Coronary artery (tissue), 2 donors: ENCODE results near the gene PDE11A.

Experiments
- DNase-seq: peaks from one replicate; pipeline ENCODE4 v3.0.0-alpha.2; 2017; ENCODE audit warnings: low spot score
- H3K27ac ChIP-seq, 2 donors: fragments of 200-600 bp; sonication (generic); one replicate each; pipeline ENCODE4 v1.5.1; 2016 to 2019
- H3K4me3 ChIP-seq: fragments of 200-600 bp; sonication (generic); 2 replicates; pipeline ENCODE4 v1.5.1; 2016; ENCODE audit warnings: mild to moderate bottlenecking, moderate library complexity
- TF ChIP-seq, protein P1 (sequence below): fragments of 200-600 bp; sonication (generic); IDR thresholded peaks from one replicate; pipeline ENCODE4 v1.5.1; 2019; ENCODE audit warnings: antibody characterized with exemption

PDE11A gene

DNA sequence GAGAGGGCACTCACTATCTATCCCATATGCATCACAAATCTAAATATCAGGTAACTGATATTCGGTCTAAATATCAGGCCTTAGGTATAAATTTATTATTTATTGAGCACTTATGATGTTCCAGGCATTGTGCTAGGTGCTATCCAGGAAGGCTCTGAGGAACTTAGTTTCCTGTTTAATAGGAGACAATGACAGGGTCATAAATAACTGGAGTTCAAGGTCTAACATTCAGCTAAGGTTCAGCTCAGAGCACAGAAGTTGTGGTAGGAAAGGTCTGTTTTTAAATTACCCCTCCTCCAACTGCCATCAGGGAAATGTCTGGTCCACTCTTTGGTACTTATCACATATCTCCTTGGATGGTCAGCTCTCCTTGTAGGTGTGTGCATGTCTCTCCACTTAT lies 486.4 kb downstream of the PDE11A start:
- TF ChIP-seq, protein P1, sequence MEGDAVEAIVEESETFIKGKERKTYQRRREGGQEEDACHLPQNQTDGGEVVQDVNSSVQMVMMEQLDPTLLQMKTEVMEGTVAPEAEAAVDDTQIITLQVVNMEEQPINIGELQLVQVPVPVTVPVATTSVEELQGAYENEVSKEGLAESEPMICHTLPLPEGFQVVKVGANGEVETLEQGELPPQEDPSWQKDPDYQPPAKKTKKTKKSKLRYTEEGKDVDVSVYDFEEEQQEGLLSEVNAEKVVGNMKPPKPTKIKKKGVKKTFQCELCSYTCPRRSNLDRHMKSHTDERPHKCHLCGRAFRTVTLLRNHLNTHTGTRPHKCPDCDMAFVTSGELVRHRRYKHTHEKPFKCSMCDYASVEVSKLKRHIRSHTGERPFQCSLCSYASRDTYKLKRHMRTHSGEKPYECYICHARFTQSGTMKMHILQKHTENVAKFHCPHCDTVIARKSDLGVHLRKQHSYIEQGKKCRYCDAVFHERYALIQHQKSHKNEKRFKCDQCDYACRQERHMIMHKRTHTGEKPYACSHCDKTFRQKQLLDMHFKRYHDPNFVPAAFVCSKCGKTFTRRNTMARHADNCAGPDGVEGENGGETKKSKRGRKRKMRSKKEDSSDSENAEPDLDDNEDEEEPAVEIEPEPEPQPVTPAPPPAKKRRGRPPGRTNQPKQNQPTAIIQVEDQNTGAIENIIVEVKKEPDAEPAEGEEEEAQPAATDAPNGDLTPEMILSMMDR: no peak
- H3K27ac ChIP-seq: no peak overlapping the region
- no peak overlapping the region for H3K4me3 ChIP-seq
- DNase-seq: no peak

DNA sequence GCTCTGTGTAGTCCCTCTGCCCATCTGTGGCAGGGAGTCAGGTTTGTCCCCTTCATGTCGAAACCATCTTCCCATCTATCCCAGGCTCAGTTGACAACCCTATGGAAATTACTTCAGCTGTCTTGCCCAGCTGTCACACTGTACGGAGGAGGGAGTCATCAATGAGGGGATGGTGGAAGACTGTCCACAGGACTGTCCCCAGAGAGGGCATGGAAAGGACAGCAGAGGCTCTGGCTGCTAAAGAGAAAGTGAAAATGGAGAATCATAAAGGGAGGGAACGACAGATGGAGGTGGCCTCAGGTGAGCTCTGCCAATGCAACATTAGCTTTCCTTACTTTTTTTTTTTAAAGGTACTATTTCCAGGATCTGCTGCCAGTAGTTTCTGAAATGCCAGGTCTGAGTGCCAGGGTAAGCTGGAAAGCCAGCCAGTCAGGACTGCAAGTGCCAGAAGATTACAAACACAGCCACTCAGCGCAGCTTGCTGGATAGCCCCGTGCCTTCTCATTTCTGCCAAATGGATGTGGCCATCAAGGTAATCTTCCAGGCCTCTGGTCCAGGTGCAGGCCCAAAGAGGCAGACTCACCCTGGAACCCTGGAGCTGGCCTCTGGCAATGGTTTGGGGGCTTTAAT lies 487.2 kb downstream of the PDE11A start:
- no peak for DNase-seq
- H3K4me3 ChIP-seq: no peak overlapping the region
- TF ChIP-seq, protein P1: no peak
- no peak overlapping the region for H3K27ac ChIP-seq

DNA sequence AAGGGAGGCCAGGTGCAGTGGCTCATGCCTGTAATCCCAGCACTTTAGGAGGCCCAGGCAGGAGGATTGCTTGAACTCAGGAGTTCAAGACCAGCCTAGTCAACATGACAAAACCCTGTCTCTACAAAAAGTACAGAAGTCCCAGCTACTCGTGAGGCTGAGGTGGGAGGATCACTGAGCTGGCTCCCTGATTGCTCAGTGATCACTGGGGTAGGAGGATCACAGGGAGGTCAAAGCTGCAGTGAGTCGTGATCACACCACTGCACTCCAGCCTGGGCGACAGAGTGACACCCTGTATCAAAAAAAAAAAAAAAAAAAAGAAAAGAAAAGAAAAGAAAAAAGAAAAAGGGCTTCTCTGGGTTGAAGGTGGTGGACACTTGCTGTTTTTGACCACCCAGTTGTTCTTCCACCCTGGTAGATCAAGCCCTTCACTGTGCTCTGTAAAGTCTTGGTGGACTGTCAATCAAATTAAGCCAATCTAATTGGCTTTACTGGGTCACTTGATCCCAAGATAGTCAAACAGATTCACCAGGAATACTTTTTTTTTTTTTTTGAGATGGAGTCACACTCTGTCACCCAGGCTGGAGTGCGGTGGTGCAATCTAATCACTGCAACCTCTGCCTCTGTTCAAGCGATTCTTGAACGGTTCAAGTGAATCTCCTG lies 488.4 kb downstream of the PDE11A start:
- Histone ChIP-seq H3K27ac (no peak overlapping the region), H3K4me3 (no peak overlapping the region)
- DNase-seq: no peak
- TF ChIP-seq, protein P1: no peak

DNA sequence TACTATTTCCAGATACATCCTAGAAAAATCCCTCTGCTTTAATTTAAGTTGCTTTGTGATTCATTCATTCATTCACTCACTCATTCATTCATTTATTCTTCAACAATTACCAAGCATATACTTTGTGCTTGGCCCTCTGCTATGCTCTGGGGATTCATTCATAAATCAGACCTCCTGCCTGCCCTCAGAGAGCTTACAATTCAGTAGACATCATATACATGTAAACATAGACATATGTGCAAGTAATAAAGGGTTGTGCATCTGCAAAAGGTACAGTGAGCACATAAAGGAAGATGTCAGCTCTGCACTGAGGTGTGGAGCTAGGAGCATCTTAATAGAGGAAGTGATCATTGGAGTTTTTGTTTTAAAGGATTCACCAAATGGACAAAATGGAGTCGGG lies 490.6 kb downstream of the PDE11A start:
- DNase-seq: no peak
- Histone ChIP-seq H3K27ac (no peak overlapping the region), H3K4me3 (no peak overlapping the region)
- TF ChIP-seq, protein P1: no peak

DNA sequence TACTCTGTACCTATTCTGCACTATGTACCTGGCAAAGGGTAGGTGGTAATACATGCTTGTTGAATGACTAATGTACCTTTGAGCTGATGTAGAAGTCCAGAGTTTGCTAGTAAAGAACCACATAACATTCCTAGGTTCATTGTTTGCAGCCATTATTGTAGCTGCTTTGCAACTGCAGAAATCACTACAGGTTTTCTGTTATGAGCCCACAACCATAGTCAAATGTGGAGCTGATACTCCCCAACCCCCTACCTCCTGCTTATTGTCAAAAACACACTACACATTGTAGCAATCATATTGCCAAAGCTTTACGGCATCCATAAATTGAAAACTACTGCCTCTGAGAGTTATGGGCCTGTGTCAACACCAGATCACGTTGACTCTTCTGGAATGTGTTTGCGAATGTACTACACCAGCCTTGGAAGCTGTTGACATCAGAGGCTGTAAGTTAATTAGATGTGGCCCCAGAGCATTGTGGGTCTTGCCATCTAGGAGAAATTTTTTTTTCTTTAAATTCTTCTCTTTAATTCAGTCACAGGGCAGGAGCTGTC lies 493.0 kb downstream of the PDE11A start:
- H3K27ac ChIP-seq: no peak overlapping the region
- H3K4me3 ChIP-seq: no peak overlapping the region
- no peak for DNase-seq
- TF ChIP-seq, protein P1: no peak

DNA sequence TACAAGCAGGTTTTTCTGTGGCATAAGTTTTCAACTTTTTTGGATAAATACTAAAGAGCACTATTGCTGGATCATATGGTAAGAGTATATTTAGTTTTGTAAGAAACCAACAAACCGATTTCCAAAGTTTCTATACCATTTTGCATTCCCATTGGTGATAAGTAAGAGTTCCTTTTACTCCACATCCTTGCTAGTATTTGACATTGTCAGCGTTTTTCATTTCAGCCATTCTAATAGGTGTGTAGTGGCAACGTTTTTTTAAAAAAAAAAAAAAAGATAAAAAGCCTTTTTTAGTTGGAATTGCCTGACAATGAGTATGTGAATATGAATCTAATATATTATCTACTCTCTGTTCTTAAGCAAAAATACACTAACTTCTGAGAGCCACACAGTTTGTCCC lies 494.1 kb downstream of the PDE11A start:
- Histone ChIP-seq H3K4me3 (no peak overlapping the region), H3K27ac (no peak overlapping the region)
- TF ChIP-seq, protein P1: no peak
- no peak for DNase-seq

DNA sequence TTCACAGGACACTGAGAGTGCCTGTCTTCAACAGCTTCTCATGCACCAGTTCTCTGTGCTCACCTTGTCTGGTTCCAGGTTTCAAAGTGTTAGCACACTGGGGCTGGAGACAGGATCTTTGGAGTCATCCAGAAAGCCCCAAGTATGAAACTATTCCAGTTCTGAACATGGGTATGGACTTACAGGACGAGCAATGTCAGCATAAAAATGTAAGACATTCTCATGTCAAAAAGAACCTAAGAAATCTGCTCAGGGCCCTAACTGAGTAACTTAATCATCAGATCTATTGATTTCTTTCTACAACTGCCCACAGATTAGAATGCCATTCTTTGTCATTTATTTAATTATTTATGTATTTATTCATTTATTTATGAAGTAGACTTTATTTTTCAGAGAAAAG lies 495.5 kb downstream of the PDE11A start:
- Histone ChIP-seq H3K4me3 (no peak overlapping the region), H3K27ac (no peak overlapping the region)
- no peak for DNase-seq
- TF ChIP-seq, protein P1: no peak
